SK-N-SH (cell line): ENCODE data around the gene NCOR2. TPM values are rescaled to one million over a fixed set of nuclear protein-coding genes. Genes with fewer than 3 reads are reported as not detected.

Experiments
- CTCF ChIA-PET: fragments of 300-600, 350-600 bp; formaldehyde crosslinking; extraction: SDS; loops from one replicate; lab custom pipeline; 2021; lab: Yijun Ruan, JAX
- POLR2A ChIA-PET: fragments of 350-600 bp; sonication (Branson Sonifier 250); formaldehyde crosslinking; extraction: SDS; loops from one replicate; lab custom pipeline; 2020; ENCODE audit warnings: antibody characterized with exemption, inconsistent platforms; lab: Yijun Ruan, JAX
- DNase-seq: peaks from one replicate; pipeline ENCODE4 v3.0.0; 2012
- H2AFZ ChIP-seq: fragments of 200-600 bp; sonication (generic); 2 replicates; pipeline ENCODE4 v1.8.1; 2016; ENCODE audit warnings: antibody characterized with exemption, mild to moderate bottlenecking, low read depth
- H3F3A ChIP-seq: fragments of 200-600 bp; sonication (generic); replicated peaks from 2 replicates; pipeline ENCODE3; 2016; ENCODE audit warnings: antibody characterized with exemption, mild to moderate bottlenecking; ENCODE audit not compliant: insufficient read depth
- H3K27ac ChIP-seq, 2 experiments: fragments of 200-500 bp in 1 of 2; fragments of 200-600 bp in 1 of 2; sonication (Bioruptor generic) in 1 of 2; sonication (generic), shearing (Covaris generic) in 1 of 2; 2 replicates each; pipeline versions ENCODE4 v1.5.1 to v1.6.1; 2014 to 2016; ENCODE audit warnings: low read depth in 2 of 2, inconsistent platforms in 1 of 2, low read length in 1 of 2, mild to moderate bottlenecking in 1 of 2, mixed read lengths in 1 of 2
- H3K27me3 ChIP-seq: fragments of 200-600 bp; sonication (generic), shearing (Covaris generic); 2 replicates; pipeline ENCODE4 v1.6.1; 2016; ENCODE audit warnings: mixed run types; ENCODE audit not compliant: insufficient read depth
- H3K36me3 ChIP-seq, 2 experiments: fragments of 200-500 bp in 1 of 2; fragments of 200-600 bp in 1 of 2; sonication (Bioruptor generic) in 1 of 2; sonication (generic) in 1 of 2; replicated peaks in 1 of 2; 2 replicates each; pipeline versions ENCODE3 to v1.5.1; 2014 to 2016; ENCODE audit warnings: low read length in 1 of 2, mild to moderate bottlenecking in 1 of 2; ENCODE audit not compliant: insufficient read depth in 2 of 2, control insufficient read depth in 1 of 2
- H3K4me1 ChIP-seq, 2 experiments: fragments of 200-500 bp in 1 of 2; fragments of 200-600 bp in 1 of 2; sonication (Bioruptor generic) in 1 of 2; sonication (generic), shearing (Covaris generic) in 1 of 2; 2 replicates each; pipeline versions ENCODE4 v1.5.1 to v1.6.1; 2014 to 2016; ENCODE audit warnings: low read depth in 1 of 2, low read length in 1 of 2, mixed run types in 1 of 2; ENCODE audit not compliant: insufficient read depth in 2 of 2, control insufficient read depth in 1 of 2
- H3K4me2 ChIP-seq: fragments of 200-600 bp; sonication (generic), shearing (Covaris generic); 2 replicates; pipeline ENCODE4 v1.6.1; 2017; ENCODE audit warnings: mixed run types
- H3K4me3 ChIP-seq, 2 experiments: fragments of 200-500 bp in 1 of 2; fragments of 200-600 bp in 1 of 2; sonication (Bioruptor generic) in 1 of 2; sonication (generic), shearing (Covaris generic) in 1 of 2; 2 replicates each; pipeline versions ENCODE4 v1.5.1 to v1.8.1; 2014 to 2016; ENCODE audit warnings: low read depth in 2 of 2, inconsistent platforms in 1 of 2, low read length in 1 of 2, mild to moderate bottlenecking in 1 of 2, mixed read lengths in 1 of 2, moderate library complexity in 1 of 2
- H3K79me2 ChIP-seq: fragments of 200-600 bp; sonication (generic); 2 replicates; pipeline ENCODE4 v1.8.1; 2017; ENCODE audit warnings: mild to moderate bottlenecking; ENCODE audit not compliant: insufficient read depth
- H3K9ac ChIP-seq: fragments of 200-600 bp; sonication (generic); 2 replicates; pipeline ENCODE4 v1.6.1; 2017; ENCODE audit warnings: mixed run types
- H3K9me2 ChIP-seq: fragments of 200-600 bp; sonication (generic); 2 replicates; pipeline ENCODE4 v1.6.1; 2017; ENCODE audit warnings: mixed run types
- H3K9me3 ChIP-seq: fragments of 200-600 bp; sonication (generic); 2 replicates; pipeline ENCODE4 v1.6.1; 2017; ENCODE audit warnings: mixed run types, mild to moderate bottlenecking, moderate library complexity
- H4K20me1 ChIP-seq: fragments of 200-600 bp; sonication (generic); 2 replicates; pipeline ENCODE4 v1.6.1; 2017; ENCODE audit warnings: mild to moderate bottlenecking, mixed run types; ENCODE audit not compliant: insufficient read depth
- GABPA ChIP-seq: IDR thresholded peaks from 2 replicates; pipeline ENCODE4 v1.4.0; 2012; ENCODE audit warnings: low read depth, mild to moderate bottlenecking
- MXI1 ChIP-seq: IDR thresholded peaks from 2 replicates; pipeline ENCODE4 v1.6.1; 2012; ENCODE audit warnings: mild to moderate bottlenecking, low read depth, low read length, improper control_type of control experiment
- NRF1 ChIP-seq: IDR thresholded peaks from 2 replicates; pipeline ENCODE4 v1.6.1; 2012; ENCODE audit warnings: low read depth, mild to moderate bottlenecking, low read length
- RAD21 ChIP-seq: IDR thresholded peaks from 2 replicates; pipeline ENCODE4 v1.6.1; 2012; ENCODE audit warnings: mild to moderate bottlenecking, low read length
- RCOR1 ChIP-seq: fragments of 150-350 bp; IDR thresholded peaks from 2 replicates; pipeline ENCODE4 v1.6.1; 2017; ENCODE audit warnings: antibody characterized with exemption, low read length
- RFX5 ChIP-seq: IDR thresholded peaks from 2 replicates; pipeline ENCODE4 v1.6.1; 2012; ENCODE audit warnings: mild to moderate bottlenecking, improper control_type of control experiment, low read length
- SMC3 ChIP-seq: IDR thresholded peaks from 2 replicates; pipeline ENCODE4 v1.6.1; 2012; ENCODE audit warnings: low read depth, low read length, improper control_type of control experiment
- TCF12 ChIP-seq: IDR thresholded peaks from 2 replicates; pipeline ENCODE4 v1.4.0; 2012
- YY1 ChIP-seq: IDR thresholded peaks from 2 replicates; pipeline ENCODE4 v1.4.0; 2012; ENCODE audit warnings: low read depth, mild to moderate bottlenecking
- WGBS: methylation state at CpG from one replicate; pipeline ENCODE4 v1.1.6; 2017; ENCODE audit warnings: low lambda C conversion rate; 5-methylcytosine and 5-hydroxymethylcytosine counted together
- polyA plus RNA-seq, 3 experiments: library from polyadenylated mRNA; depleted of rRNA; stranded (reverse); fragments of >200 nt; gene quantifications; 2 replicates each; pipeline ENCODE4 v1.2.3, GENCODE V29; 2012
- TF ChIP-seq, protein P1 (sequence below): IDR thresholded peaks from 2 replicates; pipeline ENCODE4 v1.6.1; 2012; ENCODE audit warnings: mild to moderate bottlenecking, low read depth, low read length, moderate library complexity
- TF ChIP-seq, protein P2 (sequence below): fragments of 200-600 bp; sonication (generic); IDR thresholded peaks from 2 replicates; pipeline ENCODE4 v1.6.1; 2017; ENCODE audit warnings: antibody characterized with exemption, mild to moderate bottlenecking, moderate library complexity

The NCOR2 gene
- polyA plus RNA-seq, 1 of the 3 experiments (the other 2 are of a cell fraction): 19.0 TPM

DNA sequence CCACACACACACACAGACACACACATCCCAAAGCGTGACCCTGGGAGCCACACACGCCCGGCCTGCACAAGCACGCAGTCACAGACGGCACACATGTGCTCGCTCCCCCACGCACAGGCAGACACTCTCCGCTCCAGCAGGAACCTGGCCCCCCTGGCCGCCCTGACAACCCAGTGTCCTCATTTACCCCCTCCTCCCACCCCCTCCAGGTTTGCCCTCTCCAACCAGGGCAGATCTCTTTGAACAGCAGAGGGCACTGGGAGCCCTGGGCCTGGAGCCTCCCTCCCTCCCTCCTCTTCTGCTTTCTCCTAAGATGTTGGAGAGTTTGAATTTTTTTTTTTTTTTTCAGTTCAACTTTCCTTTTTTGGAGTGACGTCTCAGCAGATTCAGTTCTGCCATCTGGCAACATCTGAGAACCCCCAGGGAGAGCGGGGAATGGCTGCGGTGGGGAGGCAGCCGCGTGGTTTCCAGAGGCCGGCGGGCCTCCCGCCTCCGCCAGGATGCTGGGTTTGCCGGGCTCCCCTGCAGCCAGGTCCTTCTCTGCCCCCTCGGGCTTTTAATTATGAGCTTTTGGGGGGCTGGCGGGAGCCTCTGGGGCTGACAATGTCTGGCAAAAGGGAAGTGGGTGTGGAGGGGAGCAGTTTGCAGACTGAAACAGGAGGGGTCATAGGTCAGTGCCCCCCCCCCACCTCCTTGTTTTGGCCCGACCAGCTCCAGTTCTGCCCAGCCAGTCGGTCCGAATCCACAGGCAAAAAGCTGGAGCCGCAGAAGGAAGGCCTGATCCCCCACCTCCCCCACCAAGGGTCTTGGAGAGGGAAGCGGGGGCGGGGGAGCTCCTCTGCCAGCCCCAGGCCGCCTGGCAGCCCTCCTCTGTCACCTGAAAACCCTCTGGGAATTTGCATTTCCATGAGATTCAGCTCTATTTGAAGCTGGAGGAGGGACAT lies 1.3 kb upstream of the NCOR2 start:
- Histone ChIP-seq H2AFZ (no peak overlapping the region), H3K4me1 (peaks cover 14 to 39% of the 10 kb centered on the region in 2 experiments), H3K9ac (no peak overlapping the region), H3F3A (peaks cover under 1% of the 10 kb centered on the region), H3K4me3 (no peak overlapping the region; a peak in 1 of 4 replicates), H4K20me1 (peaks cover 26% of the 10 kb centered on the region), H3K27ac (peak overlapping the region; percentile 70 to 98; a peak in 3 of 4 replicates), H3K9me2 (no peaks in the 10 kb centered on the region), H3K4me2 (peak overlapping the region; percentile 90; the same call in 1 of the 2 replicates), H3K9me3 (no peaks in the 10 kb centered on the region), H3K27me3 (no peaks in the 10 kb centered on the region), H3K79me2 (peaks cover 32% of the 10 kb centered on the region), H3K36me3 (no peaks in the 10 kb centered on the region)
- ChIA-PET POLR2A (interaction anchor here (0.8 to 1.0 kb wide), 2 partner anchors 23 to 25 kb away, joined by 4 read pairs; no protein-coding TSS in a partner anchor), CTCF (interaction anchor here (0.6 to 1.3 kb wide), 4 partner anchors 12 to 182 kb away, joined by 3 read pairs; no protein-coding TSS in a partner anchor)
- peak; percentile 78 for DNase-seq
- 62% methylated on average over 18 of the region's 28 CpGs for WGBS
- TF ChIP-seq, protein P1, sequence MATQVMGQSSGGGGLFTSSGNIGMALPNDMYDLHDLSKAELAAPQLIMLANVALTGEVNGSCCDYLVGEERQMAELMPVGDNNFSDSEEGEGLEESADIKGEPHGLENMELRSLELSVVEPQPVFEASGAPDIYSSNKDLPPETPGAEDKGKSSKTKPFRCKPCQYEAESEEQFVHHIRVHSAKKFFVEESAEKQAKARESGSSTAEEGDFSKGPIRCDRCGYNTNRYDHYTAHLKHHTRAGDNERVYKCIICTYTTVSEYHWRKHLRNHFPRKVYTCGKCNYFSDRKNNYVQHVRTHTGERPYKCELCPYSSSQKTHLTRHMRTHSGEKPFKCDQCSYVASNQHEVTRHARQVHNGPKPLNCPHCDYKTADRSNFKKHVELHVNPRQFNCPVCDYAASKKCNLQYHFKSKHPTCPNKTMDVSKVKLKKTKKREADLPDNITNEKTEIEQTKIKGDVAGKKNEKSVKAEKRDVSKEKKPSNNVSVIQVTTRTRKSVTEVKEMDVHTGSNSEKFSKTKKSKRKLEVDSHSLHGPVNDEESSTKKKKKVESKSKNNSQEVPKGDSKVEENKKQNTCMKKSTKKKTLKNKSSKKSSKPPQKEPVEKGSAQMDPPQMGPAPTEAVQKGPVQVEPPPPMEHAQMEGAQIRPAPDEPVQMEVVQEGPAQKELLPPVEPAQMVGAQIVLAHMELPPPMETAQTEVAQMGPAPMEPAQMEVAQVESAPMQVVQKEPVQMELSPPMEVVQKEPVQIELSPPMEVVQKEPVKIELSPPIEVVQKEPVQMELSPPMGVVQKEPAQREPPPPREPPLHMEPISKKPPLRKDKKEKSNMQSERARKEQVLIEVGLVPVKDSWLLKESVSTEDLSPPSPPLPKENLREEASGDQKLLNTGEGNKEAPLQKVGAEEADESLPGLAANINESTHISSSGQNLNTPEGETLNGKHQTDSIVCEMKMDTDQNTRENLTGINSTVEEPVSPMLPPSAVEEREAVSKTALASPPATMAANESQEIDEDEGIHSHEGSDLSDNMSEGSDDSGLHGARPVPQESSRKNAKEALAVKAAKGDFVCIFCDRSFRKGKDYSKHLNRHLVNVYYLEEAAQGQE: no peak
- TF ChIP-seq NRF1 (no peak), RAD21 (peak; percentile 60), GABPA (no peak), RCOR1 (0 out of 2 replicates have a peak, but pooled peaks have one; percentile 9), RFX5 (no peak), TCF12 (peak; percentile 57; the same call in 1 of the 2 replicates), SMC3 (peak; percentile 56), MXI1 (no peak), YY1 (no peak)
- TF ChIP-seq, protein P2, sequence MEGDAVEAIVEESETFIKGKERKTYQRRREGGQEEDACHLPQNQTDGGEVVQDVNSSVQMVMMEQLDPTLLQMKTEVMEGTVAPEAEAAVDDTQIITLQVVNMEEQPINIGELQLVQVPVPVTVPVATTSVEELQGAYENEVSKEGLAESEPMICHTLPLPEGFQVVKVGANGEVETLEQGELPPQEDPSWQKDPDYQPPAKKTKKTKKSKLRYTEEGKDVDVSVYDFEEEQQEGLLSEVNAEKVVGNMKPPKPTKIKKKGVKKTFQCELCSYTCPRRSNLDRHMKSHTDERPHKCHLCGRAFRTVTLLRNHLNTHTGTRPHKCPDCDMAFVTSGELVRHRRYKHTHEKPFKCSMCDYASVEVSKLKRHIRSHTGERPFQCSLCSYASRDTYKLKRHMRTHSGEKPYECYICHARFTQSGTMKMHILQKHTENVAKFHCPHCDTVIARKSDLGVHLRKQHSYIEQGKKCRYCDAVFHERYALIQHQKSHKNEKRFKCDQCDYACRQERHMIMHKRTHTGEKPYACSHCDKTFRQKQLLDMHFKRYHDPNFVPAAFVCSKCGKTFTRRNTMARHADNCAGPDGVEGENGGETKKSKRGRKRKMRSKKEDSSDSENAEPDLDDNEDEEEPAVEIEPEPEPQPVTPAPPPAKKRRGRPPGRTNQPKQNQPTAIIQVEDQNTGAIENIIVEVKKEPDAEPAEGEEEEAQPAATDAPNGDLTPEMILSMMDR: peak; percentile 55
